Fibroblast of peridontal ligament (primary cell): ENCODE measurements around the gene KLK5.
"Not testable (repeated sequence)": the region's sequence is repeated elsewhere in the genome, so short reads cannot be mapped to it uniquely, and the experiment has no call there.

ENCODE experiments used
- DNase-seq: peaks from one replicate; pipeline ENCODE4 v3.0.0-alpha.2; 2010; ENCODE audit errors: extremely low read depth

The KLK5 gene, protein sequence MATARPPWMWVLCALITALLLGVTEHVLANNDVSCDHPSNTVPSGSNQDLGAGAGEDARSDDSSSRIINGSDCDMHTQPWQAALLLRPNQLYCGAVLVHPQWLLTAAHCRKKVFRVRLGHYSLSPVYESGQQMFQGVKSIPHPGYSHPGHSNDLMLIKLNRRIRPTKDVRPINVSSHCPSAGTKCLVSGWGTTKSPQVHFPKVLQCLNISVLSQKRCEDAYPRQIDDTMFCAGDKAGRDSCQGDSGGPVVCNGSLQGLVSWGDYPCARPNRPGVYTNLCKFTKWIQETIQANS

DNA sequence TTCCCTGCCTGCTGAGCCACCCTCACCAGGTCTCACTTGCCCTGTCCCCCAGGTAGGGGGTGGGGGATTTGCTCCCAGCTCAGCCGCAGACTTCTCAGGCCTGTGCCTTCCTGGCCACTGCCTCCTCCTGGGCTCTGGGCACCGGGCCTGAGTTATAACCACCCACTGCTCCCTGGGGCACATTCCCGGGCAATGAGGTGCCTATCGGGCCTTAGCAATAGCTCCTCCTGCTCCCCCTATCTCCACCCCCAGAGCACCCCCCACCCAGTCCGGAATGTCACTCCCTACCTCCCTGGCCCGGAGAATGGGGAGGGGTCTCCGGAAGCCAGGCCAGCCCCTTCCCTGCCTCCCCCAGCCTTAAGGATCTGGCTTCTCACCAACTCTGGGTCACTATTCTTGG, at the start of gene KLK5:
TSS of gene KLK5 (minus strand) at position 129 of the 400 bp plus-strand sequence. CDS start 381 bp downstream, outside the sequence.
- DNase-seq: no peak

DNA sequence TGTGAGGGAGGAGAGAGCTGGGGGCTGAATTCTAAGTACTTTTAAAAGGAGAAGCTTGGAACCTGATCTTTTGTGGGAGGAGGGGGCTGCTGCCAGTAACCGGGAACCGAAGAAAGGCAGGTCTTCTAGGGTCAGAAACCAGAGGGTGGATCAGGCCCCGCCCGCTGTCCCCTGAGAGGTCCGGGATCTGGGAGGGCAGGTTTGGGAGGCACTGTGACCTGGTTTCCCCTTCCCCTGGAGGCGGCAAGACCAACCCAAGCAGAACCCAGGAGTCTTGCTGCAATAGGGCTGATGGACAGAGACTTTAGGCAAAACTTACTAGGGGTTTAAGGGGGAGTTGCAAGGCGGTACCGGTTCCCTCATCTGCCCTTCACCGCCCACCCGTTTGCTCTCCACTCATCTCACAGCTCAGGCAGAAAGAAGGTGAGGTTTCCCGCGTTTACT, 49.3 kb upstream of the KLK5 start:
- no peak for DNase-seq

DNA sequence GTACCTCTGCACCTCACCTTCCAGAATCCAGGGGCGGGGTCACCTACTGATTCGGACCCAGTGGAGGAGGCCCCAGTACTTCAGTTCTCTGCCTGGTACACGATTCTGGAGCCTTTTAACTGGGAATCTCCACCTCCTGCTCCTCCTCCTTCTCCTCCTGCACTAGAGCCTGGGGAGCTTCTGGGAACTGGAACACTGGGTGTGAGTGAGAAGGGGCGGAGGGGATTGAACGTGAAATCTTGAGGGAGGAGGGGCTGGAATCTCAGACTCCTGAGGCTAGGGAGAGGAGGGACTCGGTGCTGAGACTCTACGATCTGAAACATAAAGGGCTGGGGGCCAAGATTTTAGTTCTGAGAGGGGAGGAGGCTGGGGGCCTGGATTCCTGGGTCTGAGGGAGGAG, 48.7 kb upstream of the KLK5 start, which contains the start of gene KLK8:
TSS of gene KLK8 (minus strand) at position 90 of the 400 bp plus-strand sequence. CDS start 437 bp downstream, outside the sequence.
- DNase-seq: no peak

DNA sequence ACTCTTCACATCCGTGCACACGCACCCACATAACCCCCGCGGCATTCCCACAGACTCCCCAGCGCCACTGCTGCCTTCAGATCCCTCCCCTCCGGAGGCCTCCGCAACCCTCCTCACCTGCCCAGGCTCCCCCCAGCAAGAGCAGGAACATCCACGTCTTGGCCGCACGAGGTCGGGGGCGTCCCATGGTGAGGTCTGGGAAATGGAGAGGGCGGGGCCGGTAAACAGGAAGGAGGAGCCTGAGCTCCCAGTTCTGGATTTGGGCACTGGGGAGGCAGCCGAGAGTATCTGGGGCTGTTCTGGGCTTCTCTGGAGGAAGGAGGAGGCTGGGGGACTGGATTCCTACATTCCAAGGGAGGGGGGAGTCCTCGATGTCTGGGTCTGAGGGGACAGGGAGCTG, 48.1 kb upstream of the KLK5 start:
- no peak for DNase-seq

DNA sequence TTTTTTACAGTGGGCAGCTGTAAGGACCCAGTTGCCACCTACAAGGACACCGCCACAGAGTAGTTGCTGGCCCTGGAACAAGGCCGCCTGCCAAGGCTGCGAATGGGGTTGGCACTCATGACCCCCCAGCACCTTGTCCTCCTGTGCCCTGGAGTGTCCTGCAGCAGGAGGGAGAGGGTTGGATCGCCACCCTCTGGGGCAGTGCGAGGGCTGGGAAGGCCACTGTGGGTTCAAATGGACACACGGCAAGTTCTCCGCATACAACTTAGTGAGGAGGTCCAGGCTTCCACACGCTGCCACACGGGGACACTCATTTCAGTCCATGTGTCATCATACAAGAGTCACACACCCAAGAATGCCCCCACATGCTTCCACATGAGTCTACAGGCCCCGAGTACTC, 47.6 kb upstream of the KLK5 start:
- no peak for DNase-seq

DNA sequence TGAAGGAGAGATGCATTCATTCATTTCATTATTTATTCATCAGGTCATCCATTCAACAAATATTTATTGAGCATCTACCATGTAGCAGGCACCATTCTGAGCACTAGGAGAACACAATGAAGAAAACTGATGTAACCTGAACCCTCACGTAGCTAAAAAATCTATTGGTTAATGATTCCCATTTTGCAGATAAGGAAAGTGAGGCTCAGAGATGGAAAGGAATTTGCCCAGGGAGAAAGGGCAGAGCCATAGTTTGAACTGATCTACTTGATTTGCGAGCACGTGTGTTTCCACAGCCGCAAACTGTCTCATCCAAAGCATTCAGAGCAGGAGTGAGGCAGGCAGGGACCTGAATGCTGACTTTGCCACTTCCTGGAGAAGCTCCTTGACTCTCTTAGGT, 45.8 kb upstream of the KLK5 start:
- DNase-seq: no peak

DNA sequence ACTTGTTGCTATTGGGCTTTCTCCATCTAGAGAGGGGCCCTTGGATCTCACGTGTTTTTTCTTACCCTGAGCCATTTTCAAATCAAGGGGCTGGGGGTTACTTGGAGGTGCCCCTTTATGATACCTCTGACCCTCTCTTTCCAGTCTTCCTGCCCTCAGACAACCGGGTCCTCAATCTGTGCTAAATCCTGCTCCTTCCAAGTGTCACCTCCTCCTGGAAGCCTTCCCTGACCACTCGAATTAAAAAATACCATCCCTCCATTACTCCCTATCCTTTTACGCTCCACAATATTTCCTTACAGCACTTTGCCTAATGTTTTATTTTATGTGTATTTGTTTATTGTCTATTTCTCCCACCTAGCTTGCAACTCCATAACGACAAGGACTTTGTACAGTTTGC, 45.2 kb upstream of the KLK5 start:
- DNase-seq: no peak

DNA sequence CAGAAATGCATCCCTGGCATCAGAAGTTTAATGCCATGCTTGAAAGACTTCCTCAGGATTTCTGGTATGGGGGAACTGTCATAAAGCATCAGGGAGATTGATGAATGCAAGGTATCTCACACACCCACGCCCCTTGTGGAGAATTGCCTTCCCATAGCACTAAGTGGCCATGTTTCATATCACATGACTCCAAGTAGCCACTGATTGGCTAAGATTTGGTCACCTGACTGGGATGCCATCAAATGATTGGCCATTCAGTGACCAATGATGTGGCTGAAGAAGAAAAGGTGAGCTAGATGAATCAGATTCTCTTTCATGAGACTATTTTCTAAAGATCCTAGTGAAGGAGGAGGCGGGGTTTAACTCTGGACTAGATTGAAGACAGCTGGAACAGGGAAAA, 41.3 kb upstream of the KLK5 start:
- DNase-seq: no peak

DNA sequence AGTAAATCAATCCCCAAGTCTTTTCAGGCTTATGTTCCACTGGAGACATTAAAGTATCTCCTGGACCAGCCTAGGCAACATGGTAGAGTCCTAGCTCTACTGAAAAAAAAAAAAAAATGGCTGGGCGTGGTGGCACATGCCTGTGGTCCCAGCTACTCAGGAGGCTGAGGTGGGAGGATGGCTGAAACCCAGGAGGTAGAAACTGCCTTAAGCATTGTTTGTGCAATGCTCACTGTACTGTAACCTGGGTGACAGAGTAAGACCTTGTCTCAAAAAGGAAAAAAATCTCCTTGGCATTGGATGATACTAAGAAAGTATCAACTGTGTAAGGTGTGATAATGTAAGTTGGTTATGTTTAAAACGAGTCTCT, 39.8 kb upstream of the KLK5 start:
- DNase-seq: no peak

DNA sequence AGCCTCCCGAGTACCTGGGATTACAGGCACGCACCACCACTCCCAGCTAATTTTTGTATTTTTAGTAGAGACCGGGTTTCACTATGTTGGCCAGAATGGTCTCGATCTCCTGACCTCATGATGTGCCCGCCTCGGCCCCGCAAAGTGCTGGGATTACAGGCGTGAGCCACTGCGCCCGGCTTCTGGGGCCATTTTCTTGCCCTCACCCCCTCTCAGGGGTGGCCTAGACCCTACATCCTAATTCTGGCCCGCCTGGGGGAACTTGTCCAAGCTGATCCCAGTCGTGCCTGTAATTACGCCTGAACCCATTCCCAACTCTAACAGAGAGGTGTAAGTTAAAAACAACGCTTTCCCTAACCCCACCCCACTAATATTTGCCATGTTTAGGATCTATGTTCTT, 31.6 kb upstream of the KLK5 start:
- DNase-seq: not testable (repeated sequence)

DNA sequence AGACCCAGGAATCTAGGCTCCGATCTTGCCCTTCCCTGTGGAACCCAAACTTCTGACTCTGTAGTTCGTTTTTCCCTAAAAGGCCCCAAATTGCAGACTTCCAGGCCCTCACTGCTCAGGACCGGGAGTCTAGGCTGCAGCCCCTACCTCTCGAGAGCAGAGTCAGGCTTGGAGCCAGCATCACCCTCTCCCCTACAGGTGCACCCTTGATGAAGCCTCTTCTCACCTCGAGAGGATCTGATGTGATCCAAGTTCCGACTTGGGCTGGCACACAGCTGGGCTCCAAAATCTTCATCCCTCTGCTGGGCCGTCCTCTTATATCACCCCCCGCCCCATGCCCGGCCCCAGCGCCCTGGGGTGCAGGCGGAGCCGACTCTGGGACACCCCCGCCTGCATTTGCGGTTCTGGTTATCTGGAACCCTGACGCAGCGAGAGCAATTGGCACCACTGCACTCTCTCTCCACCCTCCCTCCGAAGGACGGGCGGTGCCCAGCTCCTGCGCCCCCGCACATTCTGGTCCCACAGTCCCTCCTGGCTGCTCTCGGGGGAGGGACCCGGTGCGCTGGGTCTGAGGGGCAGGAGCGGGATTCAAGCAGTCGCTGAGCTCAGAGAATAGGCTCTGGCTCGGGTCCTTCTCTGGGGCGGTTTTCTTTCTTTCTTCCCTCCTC, 30.9 kb upstream of the KLK5 start, which contains the start of gene KLK7:
TSS of gene KLK7 (minus strand) at position 293 of the 668 bp plus-strand sequence. CDS start 1,518 bp downstream, outside the sequence.
- DNase-seq: no peak

DNA sequence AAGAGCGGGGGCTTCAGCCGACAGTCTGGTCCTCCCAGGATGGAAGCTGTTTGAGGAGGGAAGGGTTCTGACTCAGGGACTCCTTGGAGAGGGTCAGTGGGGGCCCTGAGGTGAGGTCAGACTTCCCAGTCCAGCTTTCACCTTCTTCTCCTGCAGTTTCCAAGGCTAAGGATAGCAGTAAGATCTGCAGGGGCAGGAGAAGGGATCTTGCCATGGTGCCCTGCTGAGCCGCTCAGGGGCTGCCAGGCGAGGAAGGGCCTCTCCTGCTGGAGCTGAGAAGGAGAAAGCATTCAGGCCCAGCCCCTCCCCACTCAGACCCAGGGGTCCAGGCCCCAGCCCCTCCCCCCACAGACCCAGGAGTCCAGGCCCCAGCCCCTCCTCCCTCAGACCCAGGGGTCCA, 29.3 kb upstream of the KLK5 start:
- no peak for DNase-seq

DNA sequence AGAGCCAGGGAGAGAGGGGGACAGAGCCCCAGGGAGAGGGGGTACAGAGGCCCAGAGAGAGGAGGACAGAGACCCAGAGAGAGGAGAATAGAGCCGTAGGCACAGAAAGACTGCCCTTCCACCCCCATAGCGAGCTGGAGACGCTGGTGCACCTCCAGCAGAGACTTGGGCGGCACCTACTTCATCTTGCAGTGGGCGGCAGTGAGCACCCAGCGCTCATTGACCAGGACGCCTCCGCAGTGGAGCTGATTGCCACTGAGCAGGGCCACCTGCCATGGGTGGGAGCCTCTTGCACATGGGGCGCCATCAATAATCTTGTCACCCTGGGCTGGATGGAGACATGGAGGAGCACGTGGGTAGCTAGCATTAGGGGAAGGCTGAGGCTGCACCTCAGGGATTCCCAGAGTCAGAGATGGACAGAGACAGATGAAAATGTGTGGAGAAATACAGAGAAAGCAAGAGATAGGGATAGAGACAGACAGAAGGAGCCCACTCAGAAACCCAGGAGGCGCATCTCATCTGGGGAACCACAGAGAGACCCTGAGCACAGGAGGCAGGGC, 28.8 kb upstream of the KLK5 start:
- no peak for DNase-seq

DNA sequence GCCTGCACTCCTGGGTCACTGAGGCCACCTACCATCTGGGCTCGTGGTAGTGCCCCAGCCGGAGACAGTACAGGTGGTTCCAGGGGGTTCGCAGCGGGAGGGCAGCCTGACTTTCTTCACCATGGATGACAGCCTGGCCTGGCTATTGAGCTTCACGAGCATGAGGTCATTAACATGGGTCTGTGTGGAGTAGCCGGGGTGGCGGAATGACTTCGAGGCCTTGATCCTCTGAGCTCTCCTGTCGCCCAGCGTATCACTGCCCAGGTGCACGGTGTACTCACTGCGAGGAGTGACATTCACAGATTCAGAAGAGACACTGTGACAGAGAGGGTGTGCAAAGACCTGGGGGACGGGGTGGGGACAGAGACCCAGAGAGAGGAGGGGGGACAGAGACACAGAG, 27.4 kb upstream of the KLK5 start:
- no peak for DNase-seq

DNA sequence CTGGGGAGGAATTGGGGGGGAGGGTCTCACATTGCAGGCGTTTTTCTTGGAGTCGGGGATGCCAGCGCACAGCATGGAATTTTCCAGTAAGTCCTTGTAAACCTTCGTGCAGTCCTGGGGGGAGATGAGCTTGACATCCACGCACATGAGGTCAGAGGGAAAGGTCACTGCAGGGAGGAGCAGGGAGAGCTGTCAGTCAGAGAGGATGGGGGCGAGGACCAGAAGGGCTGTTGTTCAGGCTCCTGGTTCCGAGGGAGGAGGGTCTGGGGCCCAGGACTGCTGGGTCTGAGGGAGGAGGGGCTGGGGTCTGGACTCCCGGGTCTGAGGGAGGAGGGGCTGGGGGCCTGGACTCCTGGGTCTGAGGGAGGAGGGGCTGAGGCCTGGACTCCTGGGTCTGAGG, 26.9 kb upstream of the KLK5 start:
- no peak for DNase-seq

DNA sequence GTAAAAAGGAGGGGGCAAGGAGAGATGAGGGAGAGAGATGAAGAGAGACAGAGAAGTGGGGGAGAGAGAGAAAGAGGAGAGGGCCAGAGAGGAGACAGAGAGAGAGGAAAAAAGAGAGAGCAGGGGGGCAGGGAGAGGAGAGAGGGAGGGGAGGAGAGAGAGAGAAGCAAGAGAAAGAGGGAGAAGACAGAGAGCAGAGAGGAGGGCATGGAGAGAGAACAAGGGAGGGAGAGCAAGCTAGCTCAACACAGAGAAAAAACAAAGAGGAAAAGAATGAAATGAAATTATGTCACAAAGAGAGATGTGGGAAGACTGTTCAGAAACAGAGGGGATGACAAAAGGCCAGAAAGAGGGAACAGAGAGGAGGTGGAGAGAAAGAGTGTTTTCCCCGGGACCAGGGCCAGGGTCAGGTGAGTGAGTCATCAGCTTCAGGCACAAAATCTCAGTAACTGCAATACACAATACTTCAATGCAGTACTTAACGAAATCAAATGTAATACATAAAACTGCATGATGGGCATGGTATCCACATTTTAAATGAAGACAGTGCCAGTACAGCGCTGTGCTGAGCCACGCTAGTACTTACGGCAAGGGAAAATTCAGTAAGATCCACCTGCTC, 26.0 kb upstream of the KLK5 start:
- DNase-seq: no peak

DNA sequence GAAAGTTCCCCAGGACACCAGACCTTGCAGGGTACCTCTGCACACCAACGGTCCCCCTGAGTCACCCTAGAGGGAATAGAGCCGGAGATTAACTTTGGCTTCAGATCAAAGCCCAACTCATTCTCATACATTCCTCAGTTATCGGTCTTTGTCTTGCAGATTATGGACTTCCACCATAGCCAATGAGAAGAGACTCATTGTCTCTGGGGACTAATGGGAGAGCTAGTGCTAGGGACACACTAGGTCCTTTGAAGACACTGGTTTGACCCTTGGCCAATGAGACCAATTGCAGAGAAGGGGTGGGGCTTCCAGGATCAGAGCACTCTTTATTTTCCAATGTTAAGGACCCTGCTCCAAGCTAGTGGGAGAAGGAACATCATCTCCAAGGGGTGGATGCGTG, 24.8 kb upstream of the KLK5 start:
- no peak for DNase-seq

DNA sequence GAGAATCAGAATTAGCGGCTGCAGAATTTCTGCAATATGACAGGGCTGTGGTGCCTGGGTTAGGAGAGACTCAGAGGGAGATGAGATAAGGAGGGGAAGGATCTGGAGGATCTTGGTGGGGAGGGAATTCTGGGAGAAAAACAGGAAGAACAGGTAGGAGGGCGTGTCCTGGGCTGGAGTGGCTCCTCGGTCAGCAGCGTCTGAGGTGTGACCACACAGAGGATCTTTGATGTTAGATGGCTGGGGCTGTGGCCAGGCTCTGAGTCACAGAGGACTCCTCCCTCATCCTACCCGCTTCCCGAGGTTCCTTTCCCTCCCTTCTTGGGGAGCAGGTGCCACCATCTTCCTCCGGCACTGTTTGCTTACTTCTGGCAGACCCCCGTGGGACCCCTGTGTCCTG, 22.9 kb upstream of the KLK5 start:
- no peak for DNase-seq

DNA sequence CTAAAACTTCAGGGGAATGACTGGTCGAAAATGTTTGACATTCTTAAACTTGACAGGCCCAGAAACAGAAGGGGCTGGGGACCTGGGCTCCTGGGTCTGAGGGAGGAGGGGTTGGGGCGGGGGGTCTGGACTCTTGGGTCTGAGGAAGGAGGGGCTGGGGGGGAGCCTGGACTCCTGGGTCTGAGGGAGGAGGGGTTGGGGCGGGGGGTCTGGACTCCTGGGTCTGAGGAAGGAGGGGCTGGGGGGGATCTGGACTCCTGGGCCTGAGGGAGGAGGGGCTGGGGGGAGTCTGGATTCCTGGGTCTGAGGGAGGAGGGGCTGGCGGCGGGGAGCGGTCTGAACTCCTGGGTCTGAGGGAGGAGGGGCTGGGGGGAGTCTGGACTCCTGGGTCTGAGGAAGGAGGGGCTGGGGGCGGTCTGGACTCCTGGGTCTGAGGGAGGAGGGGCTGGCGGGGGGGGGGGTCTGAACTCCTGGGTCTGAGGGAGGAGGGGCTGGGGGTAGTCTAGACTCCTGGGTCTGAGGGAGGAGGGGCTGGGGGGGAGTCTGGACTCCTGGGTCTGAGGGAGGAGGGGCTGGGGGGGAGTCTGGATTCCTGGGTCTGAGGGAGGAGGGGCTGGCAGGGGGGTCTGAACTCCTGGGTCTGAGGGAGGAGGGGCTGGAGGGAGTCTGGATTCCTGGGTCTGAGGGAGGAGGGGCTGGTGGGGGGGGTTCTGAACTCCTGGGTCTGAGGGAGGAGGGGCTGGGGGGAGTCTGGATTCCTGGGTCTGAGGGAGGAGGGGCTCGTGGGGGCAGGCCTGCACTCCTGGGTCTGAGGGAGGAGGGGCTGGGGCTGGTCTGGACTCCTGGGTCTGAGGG, 22.1 kb upstream of the KLK5 start:
- no peak for DNase-seq

DNA sequence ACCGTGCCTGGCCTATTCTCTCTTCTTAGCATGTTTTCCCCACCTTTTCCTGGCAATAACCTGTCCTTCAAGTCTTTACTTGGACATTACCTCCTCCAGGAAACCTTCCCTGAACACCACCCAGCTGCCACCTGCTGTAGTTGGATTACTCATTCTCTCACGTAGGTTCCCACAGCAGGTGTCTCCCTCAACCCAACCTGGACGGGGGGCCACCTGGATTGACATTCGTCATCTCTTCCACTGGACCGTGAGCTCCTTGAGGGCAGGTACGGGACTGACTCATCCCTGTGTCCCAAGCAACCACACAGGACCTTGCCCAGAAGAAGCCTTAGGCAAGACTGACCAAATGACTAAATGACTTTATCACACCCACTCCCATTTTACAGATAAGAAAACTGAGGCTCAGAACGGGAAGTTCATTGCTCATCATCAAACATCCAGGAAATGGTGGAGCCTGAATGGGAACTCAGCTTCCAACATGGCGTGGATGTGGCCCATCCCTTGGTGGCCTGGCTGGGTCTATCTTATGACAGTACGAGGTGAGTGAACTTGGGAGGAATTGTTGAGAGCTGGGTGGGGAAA, 20.0 kb upstream of the KLK5 start:
- no peak for DNase-seq

DNA sequence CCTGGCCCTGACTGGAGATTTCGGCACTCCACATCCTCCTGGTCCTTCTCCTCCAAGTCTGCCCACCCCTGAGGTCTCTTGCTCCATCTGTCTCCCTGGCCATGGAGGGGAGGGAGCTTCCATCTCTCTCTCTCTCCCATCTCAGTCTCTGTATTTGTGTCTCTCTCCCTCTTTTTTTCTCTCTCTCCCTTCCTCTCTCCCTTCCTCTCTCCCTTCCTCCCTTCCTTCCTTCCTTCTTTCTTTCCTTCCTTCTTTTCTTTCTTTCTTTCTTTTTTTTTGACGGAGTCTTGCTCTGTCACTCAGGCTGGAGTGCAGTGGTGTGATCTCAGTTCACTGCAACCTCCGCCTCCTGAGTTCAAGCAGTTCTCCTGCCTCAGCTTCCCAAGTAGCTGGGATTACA, 17.0 kb upstream of the KLK5 start:
- not testable (repeated sequence) for DNase-seq
